NCI-H510A (cell line): Measurements from ENCODE around the gene OCA2.
A peak's percentile ranks its signal among the peaks of the same experiment; 100 is the strongest.

Source experiments
- DNase-seq: peaks from one replicate; lab custom pipeline; 2025; lab: John Stamatoyannopoulos, UW

The OCA2 gene

DNA sequence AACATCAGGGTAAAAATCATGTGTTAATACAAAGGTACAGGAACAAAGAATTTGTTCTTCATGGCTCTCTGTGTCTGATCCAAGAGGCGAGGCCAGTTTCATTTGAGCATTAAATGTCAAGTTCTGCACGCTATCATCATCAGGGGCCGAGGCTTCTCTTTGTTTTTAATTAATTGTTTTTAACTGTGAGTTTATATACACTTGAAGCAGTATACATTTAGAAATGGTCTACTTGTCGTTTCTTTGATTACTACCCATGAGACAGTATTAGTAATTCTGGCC is 21.2 kb upstream of the OCA2 start:
- DNase-seq, result no peak

- no peak for DNase-seq
Observed at GRCh38 chr15:28118531-28118930, 19.4 kb upstream of the OCA2 start.

DNA sequence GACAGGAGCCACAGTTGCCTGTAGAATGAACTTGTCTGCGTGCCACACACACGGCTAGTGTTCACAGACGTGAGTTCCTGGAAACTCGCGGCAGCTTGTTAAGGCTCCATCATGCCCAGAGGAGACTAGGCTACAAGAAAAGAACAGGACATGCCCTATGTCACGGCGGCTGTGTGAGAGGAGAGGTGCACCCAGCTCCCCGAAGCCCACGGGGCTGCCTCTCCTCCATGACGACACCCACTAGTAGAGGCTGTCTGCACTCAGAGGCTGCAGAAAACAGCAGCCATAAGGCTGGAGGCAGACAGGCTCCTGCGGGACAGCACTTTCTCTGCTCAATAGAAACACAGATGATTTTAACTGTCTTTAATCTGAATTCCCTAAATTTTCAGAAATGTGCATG is 19.0 kb upstream of the OCA2 start:
- no peak for DNase-seq

DNA sequence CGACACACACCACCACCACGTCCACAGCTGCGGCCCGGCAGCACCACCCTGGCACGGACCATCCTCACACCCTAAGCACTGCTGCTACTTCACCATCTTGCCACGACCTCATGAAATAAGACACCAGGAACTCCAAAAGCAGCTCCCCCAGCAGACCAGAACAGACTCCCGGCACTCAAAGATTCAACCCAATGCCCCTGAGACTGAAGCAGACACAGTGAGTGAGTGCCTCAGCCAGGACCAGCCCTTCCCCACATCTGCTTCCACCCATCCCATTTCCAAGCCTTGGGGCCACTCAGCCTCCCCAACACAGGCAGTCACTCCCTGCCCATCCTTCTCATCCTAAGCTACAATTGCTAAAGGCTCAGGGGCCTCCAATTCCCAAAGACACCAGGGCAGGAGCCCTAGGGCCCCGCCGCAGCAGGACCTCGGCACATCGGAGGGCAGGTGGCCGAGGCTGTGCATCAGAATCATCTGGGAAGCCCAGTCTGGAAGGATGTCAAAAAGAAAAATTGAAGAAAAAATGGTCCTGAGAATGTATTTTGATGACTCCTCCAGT is 18.4 kb upstream of the OCA2 start:
- no peak for DNase-seq

- DNase-seq, result no peak
Observed at GRCh38 chr15:28116521-28117431, 17.7 kb upstream of the OCA2 start.

DNA sequence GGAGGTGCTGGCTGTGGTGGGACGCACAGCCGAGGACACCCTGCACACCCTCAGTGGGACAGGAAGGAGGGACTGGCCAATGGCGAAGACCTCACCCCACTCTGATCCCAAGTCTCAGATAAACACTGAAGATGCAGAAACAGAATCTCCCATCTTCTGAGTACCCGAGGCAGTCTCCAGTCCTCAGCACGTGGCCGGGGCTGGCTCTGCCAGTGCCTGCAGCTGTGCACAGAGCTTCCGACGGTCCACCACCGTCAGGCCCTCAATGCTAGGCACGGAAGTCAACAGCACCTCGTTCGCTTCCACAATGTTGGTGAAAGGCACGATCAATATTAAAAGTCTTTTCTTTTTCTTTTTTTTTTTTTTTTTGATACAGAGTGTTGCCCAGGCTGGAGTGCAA is 16.8 kb upstream of the OCA2 start:
- DNase-seq, result no peak

DNA sequence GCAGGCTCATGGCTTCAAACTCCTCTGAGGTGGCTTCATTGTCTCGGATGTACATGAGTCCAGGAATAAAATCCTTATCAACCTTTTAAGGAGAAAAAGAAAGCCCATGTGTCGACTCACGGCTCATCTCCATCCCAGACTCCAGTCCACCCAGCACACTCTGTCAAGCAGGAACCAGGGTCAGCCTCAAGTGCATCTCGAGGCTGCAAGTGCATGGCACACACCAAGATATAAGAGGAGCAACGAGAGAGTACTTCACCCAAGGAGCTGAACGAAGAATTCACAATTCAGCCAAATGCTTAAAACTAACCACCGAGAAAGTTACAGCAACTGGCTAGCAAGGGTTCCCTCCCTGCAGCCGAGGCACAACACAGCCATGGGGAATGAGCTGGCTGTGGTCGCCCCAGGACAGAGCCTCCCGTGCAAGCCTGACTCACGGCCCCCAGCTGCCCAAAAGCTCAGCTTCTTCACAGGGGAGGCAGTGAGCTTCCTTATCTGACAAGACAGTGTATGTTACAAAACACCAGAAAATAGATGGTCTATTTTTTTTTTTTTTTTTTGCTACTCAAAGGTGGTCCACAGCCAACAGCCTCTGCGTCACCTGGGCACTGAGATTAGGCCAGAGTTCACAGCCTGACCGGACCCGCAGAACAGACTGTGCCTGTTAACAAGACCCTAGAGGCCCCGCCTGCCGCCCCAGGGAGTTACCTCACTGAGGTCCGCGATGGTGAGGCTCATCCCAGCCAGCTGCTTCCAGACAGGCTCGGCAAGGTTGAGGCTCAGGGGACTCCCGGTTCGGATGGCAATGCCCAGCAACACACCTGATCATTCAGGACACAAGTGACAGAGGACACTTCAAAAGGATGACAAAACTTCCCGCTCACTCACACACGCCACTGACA is 15.9 kb upstream of the OCA2 start:
- DNase-seq, result no peak

GRCh38 chr15:28114114-28114455 is 15.0 kb upstream of the OCA2 start:
- DNase-seq, result no peak

DNA sequence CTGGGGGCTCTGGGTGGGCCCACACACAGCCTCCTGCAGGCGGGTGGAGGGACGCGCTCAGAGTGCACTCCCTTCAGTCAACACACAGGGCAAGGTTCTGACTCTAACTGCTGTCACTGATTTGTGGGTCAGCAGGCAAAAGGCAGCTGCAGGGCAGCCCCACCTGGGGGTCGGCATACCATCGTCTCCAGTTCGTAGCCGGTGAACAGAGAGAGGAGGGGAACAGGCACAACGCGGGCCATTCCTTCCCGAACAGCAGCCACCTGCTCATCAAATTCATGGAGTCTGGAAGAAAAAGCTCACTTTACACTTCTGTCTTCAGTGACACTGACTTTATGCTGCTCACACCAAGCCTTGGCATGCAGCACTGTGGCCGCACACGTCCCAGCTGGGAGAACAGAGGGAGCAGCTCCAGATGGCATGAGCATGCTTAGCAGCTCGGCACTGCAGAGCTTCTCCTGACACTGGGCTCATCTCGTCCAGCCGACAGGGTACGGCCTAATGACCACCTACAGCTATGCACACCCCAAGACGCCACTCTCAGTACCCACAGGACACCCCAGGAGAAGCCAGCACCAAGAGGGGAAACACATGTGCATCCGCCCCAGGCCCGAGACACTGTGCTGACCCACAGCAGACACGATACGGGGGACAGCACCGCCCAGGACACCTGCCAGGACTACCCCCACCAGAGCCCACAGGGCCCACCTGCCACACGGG is 14.4 kb upstream of the OCA2 start:
- no peak for DNase-seq

- DNase-seq, result no peak
Observed at GRCh38 chr15:28112962-28113361, 13.8 kb upstream of the OCA2 start.

DNA sequence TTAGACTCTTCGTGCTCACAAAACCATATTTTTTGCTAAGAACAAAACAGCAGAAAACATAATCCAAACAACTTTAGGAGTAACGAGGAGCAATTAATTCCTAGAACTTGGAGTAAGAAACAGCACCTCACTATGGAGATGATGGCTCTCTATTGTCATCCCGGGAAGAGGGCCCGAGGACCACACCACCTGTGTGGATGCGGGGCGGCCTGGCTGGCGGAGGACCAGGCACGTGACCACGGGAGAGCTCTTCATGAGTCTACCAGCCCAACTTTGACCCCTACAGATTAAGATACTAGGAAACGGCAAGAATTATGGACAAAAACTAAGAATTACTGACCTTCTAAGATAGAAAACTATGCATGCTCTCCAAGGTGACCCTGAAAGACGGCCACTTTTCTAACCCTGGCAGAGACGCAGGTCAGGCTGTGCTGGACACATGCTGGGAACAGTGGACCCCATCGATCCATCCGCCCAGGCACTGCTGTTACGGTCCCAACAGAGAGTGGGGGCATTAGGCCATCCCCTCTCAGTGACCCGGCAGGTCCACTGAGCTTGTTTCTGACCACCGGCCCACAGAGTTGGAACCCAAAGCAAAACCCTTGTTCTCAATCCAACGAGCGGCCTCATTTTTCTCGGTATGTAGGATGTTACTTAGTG is 13.1 kb upstream of the OCA2 start:
- no peak for DNase-seq

- peak; percentile 27 for DNase-seq
Observed at GRCh38 chr15:28111543-28111942, 12.4 kb upstream of the OCA2 start.

DNA sequence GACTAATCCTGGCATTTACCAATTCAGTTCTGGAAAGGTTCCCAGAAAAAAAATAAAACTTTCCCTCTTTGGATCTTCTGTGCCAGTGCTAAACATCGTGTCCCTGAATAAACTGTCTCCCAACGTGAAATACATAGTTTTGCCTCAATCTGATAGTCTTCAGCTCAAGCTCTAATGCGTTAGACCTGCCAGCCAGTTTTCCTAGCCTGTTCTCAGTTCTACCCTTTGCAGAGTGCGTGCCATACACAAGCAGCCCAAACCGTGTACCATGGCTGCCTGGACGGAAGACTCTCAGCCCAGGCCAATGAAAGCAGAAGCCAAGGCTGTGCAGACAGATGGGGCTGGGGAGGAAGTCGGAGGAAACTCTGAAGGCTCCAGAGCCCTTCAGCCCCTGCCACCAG is 11.4 kb upstream of the OCA2 start:
- no peak for DNase-seq

DNA sequence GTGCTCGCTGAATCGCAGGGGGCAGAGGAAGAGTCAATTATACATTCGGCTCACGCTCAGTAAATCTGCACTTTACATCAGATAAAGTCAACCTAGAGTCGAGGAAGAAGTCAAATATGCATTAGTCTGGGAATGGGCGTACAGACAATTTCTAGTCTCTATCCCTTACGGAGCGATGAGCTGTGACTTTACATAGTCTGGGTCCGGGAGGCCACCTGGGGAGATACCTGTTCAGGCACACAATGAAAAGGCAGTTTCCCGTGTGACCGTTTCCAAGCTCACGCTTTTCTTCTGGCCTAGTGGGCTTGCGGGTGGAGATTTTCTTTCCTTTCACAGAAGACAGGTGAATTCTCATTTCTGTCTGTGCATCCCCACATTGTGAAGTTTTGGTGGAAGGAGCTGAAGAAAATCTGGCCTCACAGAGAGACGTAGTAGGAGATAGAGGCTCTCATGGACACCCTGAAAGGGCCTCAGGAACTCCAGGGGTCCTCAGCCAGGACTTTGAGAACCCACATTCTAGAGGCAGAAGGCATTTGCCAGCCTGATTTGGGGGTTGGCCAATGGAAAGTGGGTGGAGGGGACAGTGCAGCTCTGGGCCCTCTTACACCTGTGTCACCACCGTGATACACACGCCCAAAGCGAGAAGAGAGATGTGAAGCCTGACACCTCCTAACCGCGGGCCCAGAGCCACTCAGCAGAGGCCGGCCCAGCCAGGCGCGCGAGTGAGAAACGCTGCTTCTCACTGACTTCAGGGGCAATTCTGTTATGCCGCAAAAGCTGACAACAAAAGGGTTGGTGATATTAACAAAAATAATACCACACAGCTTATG is 10.7 kb upstream of the OCA2 start:
- DNase-seq, result no peak

- no peak for DNase-seq
Observed at GRCh38 chr15:28107904-28108275, 8.8 kb upstream of the OCA2 start.

DNA sequence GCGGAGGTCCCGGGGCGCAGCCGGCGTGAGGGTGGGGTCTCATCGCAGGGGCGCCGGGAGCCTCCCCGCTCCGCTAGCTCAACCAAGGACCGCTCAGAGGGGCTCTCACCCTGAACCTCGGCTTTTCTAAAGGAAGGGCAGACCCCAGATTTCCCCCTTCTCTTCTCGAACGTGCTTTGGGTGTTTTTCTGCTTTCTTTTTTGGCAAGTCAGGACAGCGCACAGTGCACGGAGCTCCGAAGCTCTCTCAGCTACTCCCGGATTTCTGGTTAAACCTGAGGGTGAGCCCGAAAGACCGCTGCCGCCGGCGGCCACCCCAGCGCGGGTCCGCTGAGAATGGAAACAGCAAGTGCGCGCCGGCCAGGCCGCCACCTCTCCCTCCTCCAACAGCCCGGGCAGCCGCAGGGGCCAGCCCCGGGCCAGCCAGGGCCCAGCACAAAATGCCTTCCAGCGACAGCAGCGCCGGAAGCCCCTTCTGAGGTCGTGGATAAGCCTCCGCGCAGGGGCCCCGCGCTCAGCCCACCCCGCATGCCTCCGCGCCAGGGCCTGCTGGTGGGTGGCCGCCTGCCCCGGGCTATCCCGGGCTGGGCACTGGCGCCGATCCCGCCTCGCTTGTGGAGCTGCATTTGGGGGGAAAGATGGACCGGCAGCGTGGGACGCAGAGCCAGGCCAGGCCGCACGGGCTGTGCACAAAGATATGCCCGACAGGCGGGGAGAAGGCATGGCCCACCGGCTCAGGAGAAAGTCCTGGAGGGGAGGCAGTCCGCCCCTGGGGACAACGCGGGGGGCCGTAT is 8.2 kb upstream of the OCA2 start:
- DNase-seq, result no peak

GRCh38 chr15:28106294-28107110 is 7.4 kb upstream of the OCA2 start:
- DNase-seq, result no peak

DNA sequence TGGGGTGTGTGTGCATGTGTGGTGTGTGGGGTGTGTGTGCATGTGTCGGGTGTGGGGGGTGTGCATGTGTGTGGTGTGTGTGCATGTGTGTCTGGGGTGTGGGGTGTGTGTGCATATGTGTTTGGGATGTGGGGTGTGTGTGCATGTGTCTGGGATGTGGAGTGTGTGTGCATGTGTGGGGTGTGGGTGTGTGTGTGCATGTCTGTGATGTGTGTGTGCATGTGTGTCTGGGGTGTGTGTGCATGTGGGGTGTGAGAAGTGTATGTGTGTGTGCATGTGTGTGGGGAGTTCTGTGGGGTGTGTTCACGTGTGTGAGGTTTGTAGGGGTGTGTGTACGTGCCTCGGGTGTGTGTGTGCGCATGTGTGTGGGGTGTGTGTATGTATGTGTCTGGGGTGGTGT is 6.7 kb upstream of the OCA2 start:
- no peak for DNase-seq

DNA sequence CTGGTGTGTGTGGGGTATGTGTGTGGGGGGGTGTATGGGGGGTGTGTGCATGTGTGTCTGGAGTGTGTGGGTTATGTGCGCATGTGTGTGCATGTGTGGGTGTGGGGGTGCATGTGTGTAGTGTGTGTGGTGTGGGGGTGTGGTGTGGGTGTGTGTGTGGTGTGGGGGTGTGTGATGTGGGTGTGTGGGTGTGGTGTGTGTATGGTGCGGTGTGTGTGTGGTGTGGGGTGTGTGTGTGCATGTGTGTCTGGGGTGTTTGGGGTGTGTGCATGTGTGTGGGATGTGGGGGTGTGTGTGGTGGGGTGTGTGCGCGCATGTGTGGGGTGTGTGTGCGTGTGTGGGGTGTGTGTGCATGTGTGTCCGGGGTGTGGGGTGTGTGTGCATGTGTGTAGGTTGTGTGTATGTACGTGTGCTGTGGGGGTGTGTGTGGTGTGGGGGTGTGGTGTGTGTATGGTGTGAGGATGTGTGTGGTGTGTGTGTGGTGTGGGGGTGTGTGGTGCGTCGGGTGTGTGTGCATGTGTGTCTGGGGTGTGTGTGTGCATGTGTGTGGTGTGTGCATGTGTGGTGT is 6.2 kb upstream of the OCA2 start:
- no peak for DNase-seq
